ENCODE data around the gene NEK11.
"Not testable (repeated sequence)": the region's sequence is repeated elsewhere in the genome, so short reads cannot be mapped to it uniquely, and the experiment has no call there.

Gene NEK11

GRCh38 chr3:131323792-131324191 lies 297.1 kb downstream of the NEK11 start:
- no peak for TF ChIP-seq CTCF (conservative IDR thresholded peaks at IDR 0.05)
- no peak overlapping the region for H3K27ac ChIP-seq

- H3K27ac ChIP-seq = no peak overlapping the region
- no peak for TF ChIP-seq CTCF (conservative IDR thresholded peaks at IDR 0.05)
Observed at GRCh38 chr3:131324923-131325322, 298.2 kb downstream of the NEK11 start.

GRCh38 chr3:131326307-131326706 lies 299.6 kb downstream of the NEK11 start:
- H3K27ac ChIP-seq = no peak overlapping the region
- TF ChIP-seq CTCF (conservative IDR thresholded peaks at IDR 0.05) = no peak

GRCh38 chr3:131328721-131329120 lies 302.0 kb downstream of the NEK11 start:
- TF ChIP-seq CTCF (conservative IDR thresholded peaks at IDR 0.05) = no peak
- no peak overlapping the region for H3K27ac ChIP-seq

- no peak overlapping the region for H3K27ac ChIP-seq
- no peak for TF ChIP-seq CTCF (conservative IDR thresholded peaks at IDR 0.05)
Observed at GRCh38 chr3:131329774-131330173, 303.1 kb downstream of the NEK11 start.

- not testable (repeated sequence) for H3K27ac ChIP-seq
Observed at GRCh38 chr3:131331456-131332085, 304.9 kb downstream of the NEK11 start.

- no peak for TF ChIP-seq CTCF (conservative IDR thresholded peaks at IDR 0.05)
- no peak overlapping the region for H3K27ac ChIP-seq
Observed at GRCh38 chr3:131338948-131339640, 312.4 kb downstream of the NEK11 start.

- TF ChIP-seq CTCF (conservative IDR thresholded peaks at IDR 0.05) = no peak
- no peak overlapping the region for H3K27ac ChIP-seq
Observed at GRCh38 chr3:131341761-131342160, 315.1 kb downstream of the NEK11 start.

All from VCaP (cell line).